GM19099 (cell line): ENCODE measurements around the gene SRSF2.

Source experiments
- POLR2A ChIP-seq: IDR thresholded peaks from 3 replicates; pipeline ENCODE4 v1.6.1; 2011; ENCODE audit warnings: low read depth; ENCODE audit not compliant: insufficient read length; ENCODE audit errors: extremely low read depth

The SRSF2 gene

DNA sequence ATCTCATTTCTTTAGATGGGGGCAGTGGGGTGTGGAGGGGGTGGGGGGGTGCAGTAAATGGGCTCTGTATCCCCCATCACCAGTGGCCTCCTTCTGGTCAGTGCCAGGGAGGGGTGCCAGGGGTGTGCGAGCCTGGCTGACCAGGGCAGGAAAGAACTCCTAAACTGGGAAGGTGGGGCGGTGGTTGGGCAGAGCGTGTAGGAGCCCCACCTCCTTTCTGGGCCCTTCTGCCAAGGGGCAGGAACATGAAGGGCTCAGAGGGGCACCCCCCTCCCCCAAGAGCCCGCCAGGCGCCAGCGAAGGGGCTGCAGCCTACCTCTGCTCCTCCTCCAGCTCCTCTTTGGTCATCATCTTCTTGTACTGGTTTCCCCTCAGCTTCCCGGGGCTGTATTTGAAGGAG, 52.4 kb downstream of the SRSF2 start:
- TF ChIP-seq POLR2A: no peak
